ENCODE results near the gene SERGEF.

SERGEF gene

DNA sequence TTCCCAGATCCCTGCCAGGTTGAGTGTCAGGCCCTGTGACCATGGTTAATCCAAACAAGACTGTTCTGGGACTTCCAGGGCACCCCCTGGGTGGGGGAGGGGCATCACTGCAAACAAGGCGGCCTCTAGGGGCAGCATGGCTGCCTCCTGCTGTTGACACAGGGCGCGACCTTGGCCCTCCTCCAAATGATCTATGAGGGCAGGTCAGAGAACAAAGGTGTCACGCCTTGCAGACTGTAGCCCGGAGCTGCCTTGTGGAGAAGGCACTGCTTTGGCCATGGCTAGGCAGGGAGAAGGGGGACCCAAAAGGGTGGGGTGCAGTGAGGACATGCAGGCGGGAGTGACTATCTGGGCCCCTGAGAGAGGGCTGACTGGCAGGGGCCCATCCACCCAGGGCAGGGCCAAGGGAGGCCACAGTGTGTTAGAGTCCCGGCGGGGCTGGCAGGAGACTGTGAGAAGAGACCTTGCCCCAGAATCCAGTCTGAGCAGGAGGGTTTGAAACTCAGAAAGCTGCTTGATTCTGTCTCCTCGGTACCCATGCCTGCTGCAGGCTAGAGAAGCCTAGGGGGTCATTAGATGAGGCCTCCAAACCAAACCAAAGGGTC is 242.7 kb downstream of the SERGEF start:
- no peak for DNase-seq (ENCODE audit: low read depth)

DNA sequence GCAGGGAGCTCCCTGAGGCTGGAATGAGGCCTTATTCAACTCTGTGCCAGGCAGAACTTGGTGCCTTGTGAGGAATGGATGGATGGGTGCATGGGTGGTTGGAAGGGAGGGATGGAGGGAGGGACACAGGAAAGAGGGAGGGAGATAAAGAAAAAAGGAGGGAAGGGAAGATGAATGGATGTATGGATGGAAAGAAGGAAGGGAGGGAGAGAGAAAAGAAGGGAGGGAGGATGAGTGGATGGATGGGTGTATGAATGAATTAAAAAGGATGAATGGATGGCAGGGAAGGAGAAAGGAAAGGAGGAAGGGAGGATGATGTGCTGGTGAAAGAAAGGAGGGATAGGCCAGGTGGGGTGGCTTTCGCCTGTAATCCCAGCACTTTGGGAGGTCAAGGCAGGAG is 243.6 kb downstream of the SERGEF start:
- no peak for DNase-seq (ENCODE audit: low read depth)

DNA sequence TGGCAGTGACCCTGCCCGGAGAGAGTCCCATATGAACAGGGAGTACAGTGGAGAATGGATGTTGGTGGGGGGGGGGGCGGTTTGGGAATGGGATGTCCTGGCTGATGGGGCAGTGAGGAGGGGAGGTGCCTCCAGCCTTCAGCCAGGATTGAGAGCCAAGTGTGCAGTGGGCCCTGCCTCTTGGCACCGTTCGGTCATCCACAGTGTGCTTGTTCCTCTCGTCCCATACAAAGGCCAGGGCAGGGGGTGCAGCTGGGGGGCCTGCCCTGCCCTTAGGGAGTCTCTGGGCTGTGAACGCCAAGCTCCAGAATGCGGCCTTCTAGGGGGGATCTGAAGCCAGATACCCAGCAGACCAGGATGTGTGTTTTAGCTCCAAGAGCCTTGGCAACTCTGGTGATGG is 244.3 kb downstream of the SERGEF start:
- no peak for DNase-seq (ENCODE audit: low read depth)

DNA sequence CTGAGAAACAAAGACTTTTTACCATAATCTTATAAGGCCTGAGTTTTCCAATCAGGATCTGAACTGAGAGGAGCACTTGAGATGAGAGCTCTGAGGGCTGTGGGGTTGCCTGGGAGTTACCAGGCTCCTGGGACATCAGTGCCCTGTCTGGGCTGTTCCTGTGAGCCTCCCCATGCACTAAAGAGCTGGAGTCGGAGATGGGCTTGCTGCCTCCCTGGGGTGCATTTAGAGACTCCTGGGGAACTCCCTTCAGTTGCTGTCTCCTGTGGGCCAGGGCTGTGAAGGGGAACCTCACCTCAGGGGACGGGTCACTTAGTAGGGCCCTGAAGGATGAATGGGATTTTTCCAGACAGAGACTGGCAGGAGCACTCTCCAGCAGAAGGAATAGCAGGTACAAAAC is 244.9 kb downstream of the SERGEF start:
- DNase-seq (ENCODE audit: low read depth): no peak

DNA sequence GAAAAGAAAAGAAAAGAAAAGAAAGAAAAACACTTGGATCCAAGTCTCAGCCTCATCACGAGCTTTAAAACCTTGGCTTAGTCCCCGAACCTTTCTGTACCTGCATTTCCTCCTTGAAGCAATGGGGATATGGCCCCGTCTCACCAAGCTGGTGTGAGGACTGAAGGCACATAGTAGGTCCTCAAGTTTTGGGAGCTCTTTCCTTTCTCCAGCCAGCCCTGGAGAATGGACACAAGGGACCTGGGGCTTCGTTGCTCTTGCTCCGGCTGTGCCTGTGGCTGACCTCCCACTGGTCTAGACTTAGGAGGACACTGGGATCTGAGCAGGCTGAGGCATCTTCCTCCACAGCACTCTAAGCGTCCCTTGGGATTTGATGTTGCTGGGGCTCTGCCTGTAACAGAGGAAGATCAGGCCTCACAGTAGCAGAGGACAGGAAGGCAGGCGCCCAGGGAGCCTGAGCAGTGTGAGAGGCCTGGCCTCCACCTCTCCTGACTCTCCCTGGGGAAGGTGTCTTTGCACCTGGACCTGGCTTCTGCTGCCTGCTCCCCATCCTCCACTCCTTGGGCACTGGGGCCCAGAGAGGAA is 245.5 kb downstream of the SERGEF start:
- DNase-seq (ENCODE audit: low read depth): no peak

DNA sequence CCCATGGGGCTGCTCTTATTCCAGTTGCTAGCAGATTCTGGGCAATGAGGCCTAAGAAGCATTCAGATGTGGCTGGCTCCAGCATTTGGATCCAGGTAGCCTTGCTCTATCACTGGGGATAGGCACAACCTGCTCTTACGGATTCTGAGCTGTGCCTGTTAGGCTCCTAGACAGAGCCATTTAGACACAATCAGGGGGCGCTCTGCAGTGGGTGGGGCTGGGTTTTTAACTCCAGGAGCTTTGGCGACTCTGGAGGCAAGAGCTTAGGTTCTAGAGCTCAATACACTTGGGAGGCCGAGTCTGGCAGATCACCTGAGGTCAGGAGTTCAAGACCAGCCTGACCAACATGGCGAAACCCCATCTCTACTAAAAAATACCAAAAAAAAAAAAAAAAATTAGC is 246.3 kb downstream of the SERGEF start:
- no peak for DNase-seq (ENCODE audit: low read depth)

DNA sequence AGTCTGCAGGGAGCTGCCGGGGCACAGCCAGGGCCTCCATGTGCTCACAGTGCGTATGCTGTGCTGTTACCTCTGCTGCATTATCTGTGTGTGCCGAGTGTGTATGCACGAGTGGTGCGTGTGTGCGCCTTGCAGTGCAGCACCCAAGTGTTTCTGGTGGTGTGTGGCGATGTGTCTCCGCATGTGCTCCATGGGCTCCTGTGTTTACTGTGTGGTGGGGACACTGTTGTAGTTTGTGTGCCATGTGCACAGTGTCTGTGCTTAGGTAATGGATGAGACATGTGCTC is 246.8 kb downstream of the SERGEF start:
- DNase-seq (ENCODE audit: low read depth): no peak

DNA sequence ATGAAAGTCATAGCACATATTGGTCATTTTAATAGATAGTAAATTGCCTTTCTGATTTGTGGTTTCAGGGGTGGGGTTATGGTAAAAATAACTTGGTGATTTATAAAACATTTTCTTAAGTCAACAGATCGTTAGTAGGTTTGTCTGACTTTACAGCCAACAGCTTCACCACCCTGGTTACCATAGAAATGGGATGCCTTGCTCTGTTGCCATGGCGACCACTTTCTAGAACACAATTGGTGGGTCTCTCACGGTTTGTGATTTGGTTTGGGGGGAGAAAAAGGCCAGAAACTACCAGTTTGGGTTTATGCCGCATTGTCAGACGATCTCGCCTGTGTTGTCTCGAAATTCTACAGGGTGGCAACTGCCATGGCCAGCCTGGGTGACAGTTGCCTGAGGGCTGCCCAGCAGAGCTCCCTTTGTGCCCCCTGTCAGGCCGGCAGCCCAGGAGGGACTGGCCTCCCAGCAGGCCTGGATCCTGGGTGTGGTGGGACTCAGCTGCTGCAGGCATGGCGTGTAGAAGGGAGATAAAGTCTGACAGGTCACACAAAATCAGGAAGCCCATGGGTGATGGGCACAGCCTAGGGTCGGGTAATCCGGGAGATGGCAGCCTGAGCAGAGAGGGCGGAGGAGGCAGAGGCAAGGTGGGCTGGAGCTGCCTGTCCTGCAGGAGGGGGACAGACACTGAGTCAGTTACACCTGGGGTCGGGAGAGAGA is 247.3 kb downstream of the SERGEF start:
- DNase-seq (ENCODE audit: low read depth): no peak

DNA sequence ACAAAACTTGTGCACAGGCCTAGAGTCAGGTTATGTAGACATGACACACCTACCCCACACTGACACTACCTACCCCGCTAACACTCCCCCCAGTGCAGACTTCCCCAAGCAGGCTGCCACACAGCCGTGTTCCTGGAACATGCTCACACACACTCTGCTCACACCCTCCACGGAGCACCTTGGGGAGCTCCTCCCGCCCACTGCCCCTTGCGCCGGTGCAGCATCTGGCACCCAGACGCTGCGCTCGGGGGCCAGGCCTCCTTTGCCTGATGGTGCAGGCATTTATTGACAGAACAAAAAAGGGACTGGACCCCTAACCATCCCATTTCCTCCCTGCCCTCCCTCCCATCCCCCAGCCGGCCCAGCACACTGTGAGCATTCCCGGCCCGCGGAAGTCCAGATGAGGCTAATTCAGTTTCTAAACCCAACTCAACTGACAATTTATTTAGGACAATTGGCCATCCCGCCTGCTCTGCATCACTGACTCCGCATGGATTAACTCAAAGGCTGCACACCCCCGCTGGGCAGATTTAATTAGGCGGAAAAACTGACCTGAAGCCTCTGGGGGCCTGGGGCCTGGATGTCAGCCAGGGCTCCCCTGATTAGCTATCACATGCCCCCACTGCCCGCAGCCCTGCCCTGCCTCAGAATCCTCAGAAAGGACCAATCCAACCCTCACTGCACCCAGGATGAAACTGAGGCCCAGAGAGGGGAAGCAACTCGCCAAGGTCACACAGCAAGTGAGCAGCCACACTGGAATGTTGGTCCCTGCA is 248.2 kb downstream of the SERGEF start:
- DNase-seq (ENCODE audit: low read depth): no peak

DNA sequence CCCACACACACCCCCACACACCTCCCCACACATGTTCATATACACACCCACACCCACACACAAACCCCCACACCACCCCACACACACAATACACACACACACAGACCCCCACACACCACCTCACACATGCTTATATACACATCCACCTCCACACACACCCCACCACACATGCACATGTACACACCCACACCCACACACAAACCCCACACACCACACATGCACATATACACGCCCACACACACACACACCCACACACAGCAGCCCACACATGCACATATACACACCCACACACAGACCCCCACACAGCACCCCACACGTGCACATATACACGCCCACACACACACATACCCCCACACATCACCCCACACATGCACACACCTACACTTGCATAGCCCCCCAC is 249.1 kb downstream of the SERGEF start:
- no peak for DNase-seq (ENCODE audit: low read depth)

DNA sequence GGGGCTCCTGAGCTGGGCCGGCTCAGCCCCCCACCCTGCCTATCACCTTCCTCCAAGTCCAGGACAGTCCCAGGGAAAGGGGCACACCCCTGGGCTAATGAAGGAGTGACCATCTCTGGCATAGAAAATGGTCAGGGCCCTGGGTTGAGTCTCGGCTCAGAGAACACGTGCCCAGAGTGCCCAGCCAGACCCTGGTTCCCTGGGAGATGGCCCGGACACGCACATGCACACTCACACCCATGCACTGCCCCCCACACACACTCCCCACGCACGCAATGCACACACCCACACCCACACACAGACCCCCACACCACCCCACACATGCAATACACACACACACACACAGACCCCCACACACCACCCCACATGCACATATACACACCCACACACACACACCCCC is 249.6 kb downstream of the SERGEF start:
- DNase-seq (ENCODE audit: low read depth): no peak

DNA sequence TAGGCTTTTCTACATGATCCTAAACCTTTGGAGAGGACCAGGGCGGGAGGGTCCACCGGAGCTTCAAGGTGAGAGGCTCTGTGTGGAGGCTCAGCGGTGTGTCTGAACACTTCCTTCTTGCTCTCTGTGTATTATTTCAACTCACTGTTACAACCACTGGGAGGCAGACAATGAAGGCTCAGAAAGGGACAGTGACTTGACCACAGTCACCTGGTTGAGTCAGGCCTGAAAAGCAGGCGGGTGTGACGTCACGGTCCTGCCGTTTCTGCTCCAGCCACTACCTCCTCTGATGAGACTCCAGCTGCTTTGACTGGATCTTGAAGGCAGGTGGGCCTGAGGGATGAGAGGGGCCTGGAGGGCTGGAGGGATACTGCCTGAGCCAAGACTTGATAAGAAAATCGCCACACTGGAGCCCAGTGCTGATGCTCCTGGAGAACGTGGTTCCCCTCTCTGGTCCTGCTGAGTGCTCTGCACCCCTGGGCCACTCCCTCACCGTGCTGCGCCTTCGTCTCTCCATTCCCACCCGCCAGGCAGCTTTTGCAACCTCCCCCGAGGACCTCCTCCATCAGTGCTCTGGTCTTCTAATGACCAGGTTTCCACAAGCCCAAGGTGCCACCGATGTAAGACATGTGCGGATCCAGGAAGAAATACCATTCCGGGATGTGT is 250.4 kb downstream of the SERGEF start:
- no peak for DNase-seq (ENCODE audit: low read depth)

DNA sequence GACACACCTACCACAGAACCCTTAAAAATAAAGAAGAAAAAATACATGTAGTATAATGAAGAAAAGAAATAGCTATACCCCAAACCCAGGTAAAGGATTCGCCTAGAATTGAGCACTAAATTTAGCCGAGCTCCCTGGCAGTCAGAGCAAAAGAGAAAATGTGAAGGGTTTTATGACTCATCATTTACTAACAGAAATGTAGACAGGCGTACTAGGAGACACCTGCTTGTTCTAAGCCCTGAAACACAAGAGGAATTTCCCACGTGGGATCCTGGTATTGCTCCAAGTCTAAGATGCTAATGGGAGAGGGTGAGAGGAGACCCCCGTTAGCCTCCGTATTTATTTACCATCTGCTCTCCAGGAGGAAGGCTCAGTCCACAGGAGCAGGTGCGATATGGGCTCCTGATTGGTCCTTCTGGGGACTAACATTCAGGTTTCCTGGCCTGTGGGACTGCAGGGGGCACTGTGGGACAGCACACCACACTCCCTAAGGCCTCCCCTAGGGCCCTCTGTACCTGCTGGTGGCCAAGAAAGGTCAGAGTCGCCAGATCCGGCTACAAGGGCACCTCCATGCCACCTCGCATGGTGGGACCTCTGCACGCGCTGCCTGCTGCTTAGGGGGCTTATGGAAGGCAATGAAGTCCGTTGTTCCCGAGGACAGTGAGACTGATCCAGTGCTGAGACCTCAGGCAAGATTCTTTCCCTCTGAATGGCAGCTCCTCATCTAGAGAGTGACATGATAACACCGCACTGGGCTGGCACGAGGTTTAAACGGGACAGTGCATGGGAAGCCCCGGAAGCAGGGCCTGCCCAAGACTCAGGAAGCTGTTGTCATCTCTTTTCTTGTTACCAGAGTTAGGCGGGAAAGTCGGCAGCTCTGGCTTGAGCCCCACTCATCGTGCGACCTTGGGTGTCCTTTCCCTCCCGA is 252.5 kb downstream of the SERGEF start:
- no peak for DNase-seq (ENCODE audit: low read depth)

DNA sequence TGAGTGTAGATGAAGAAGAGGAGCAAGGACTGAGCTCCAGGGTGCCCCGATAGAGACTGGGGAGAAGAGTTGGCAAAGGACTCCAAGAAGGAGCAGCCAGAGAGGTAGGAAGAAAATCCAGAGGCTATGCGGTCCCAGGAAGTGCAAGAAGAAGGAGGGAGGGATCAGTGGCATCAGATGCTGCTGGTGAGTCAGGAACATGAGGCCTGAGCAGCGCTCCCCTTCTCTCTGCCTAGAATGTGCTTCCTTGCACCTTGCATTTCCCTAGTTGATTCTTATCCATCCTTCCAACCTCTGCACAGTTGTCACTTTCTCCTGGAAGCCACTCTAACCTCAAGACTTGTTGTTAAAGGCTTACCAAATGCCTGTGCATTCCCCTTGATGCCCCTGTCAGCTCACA is 257.0 kb downstream of the SERGEF start:
- DNase-seq (ENCODE audit: low read depth): no peak

DNA sequence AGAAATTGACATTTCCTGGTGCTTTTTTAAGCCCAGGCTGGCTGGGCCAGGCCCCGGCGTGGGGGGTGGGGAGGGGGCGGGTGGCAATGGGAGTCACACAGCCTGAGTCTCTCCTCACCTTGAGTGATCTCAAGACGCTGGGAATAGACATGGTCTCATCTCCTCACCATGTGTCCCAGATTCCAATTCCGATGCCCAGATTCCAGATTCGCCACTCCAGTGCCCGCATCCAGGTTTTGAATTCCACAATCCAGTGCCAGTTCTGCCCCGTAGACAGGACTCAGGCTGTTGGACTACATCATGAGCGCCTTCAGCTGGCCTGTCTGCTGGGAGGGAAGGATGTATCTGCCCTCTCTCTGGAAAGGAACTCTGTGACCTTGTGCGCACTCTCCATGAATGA is 259.2 kb downstream of the SERGEF start:
- DNase-seq (ENCODE audit: low read depth): no peak

DNA sequence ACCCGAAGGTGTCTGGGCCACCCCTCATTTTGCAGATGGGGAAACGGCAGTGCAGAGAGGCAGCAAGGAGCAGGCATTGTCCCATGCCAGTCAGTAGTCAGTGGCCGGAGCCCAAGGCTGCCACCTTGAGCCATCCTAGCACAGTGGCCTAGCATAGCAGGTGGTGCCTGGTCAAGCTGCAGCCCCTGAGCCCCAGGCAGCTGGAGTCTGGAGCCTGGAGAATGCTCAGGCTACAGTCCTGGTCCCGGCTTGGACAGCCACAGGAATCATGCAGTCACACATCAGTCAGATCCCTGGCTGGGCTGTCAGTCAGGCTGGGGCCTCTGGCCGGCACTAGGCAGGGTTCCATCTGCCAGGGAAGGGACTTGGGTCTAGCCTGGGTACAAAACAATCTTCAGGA is 259.7 kb downstream of the SERGEF start:
- DNase-seq (ENCODE audit: low read depth): no peak

DNA sequence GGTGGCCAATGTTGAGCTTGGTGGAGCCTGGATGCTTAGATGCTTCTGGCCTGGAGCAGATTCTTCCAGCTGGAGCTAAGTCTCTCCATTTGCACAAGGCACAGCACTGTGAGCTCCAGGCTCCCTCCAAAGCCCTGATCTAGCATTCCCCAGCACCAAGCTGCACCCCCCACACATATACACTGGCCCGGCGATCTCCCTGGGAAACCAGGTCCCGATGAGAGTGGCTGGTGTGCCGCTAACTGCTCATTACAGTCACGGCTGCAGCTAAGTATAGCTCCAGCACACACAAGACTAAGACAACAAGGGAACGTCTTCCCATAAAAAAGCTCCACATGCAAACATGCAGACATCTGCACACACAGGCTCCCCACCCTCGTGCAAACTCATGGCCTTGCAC is 260.7 kb downstream of the SERGEF start:
- DNase-seq (ENCODE audit: low read depth): no peak

DNA sequence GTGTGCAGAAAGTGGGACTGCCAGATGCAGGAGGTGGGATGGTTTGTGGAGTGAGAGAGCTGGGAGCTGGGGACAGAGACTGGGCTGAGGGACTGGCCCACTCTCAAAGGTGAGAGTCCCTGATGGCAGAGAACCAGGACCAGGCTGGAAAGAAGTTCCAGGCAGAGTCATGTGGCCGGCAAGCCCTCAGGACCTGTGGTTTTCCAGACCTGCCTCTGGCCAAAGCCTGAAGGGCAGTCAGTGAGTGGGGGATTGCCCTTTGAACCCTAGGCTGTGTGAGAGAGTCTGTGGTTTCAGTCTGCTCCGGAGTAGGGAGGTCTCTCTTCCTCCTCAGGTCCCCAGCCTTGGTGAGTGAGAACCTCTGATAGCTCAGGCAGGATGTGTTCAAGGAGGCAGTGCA is 261.3 kb downstream of the SERGEF start:
- no peak for DNase-seq (ENCODE audit: low read depth)

DNA sequence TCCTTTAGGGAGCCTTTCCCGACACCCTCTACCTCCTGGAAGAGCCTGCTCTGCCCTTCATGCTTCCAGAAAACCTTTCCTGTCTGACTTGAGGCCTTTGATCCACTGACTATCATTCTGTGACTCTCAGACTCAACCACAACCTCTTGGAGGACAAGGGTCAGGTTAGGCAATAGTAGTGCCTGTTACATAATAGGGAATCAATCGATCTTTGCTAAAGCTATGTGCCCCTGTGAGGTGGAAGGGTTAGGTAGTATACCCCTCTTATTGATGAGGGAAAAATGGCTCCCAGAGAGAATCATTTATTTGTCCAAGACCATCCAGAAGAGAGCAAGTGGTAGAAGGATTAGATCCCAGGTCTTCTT is 262.1 kb downstream of the SERGEF start:
- DNase-seq (ENCODE audit: low read depth): no peak

DNA sequence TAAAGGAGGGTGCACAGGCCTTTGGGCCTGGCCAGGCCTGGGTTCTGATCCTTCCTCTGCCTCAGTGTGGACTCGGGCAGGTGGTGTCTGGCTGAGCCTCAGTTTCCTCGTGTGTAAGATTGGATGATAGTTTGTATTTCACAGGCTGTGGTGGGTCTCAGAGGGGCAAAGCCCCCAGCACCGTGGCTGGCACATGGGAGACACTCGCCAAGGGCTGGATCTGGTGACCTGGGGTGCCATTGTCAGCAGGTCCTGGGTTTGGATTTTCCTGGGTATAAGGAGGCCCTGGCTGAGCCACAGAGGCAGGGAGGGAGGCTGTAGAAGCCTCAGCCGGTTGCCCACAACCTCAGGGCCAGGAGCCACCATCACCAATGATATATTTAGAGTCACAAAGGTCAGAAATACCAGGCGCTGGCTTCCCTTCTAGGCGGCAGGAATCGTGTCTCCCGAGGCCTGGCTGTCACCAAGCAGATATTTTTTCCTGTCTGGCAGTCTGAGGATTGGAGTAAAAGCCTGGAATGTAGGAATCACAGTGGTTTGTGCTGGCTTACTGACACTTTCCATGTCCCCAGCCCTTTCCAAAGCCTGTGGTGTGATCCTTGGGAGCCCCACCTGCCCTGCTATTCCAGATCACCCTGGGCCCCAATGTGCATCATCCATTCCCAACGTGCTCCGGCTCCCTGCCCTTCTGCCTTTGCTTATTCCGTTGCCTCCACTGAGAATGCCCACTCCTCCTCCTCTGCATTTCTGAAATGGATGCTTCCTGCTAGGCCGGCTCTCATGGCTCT is 262.6 kb downstream of the SERGEF start:
- no peak for DNase-seq (ENCODE audit: low read depth)
